ENCODE measurements around the gene TACSTD2. TPM values are rescaled to one million over a fixed set of nuclear protein-coding genes. Genes with fewer than 3 reads are reported as not detected.

The TACSTD2 gene
- polyA plus RNA-seq, 1 donor from 2014 or later: not detected

DNA sequence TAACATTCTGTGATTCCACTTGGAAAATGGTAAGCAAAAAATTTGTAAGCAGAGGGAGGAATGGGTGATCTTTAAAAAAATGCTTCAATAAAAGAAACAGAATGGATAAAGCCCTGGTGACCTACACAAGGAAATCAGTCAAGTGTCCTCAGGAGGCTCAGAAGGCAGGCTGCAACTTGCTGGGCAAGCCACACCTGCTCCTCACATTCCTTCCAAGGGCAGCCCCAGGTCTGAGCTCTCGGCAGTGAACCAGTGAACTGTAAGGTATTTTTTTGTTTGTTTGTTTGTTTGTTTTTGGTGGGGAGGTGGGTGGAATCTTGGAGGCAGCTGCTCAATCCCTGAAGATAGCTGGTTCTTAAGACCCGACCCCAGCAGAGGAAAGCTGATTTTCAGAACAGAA lies 4.4 kb downstream of the TACSTD2 start:
- H3K4me3 ChIP-seq (ENCODE audit: low read length): no peak overlapping the region
- no peak overlapping the region for H3K9ac ChIP-seq (ENCODE audit: low read length)
- H3K27ac ChIP-seq (ENCODE audit: low read length): no peak overlapping the region
- H3K27me3 ChIP-seq (ENCODE audit: insufficient read depth, low read depth, low read length): peaks cover 18% of the 10 kb centered on the region
- H4K20me1 ChIP-seq (ENCODE audit: insufficient read depth): no peaks in the 10 kb centered on the region
- no peaks in the 10 kb centered on the region for H3K9me3 ChIP-seq (ENCODE audit: low read length)
- H3K4me2 ChIP-seq (ENCODE audit: low read length): no peak overlapping the region
- TF ChIP-seq, protein P1, sequence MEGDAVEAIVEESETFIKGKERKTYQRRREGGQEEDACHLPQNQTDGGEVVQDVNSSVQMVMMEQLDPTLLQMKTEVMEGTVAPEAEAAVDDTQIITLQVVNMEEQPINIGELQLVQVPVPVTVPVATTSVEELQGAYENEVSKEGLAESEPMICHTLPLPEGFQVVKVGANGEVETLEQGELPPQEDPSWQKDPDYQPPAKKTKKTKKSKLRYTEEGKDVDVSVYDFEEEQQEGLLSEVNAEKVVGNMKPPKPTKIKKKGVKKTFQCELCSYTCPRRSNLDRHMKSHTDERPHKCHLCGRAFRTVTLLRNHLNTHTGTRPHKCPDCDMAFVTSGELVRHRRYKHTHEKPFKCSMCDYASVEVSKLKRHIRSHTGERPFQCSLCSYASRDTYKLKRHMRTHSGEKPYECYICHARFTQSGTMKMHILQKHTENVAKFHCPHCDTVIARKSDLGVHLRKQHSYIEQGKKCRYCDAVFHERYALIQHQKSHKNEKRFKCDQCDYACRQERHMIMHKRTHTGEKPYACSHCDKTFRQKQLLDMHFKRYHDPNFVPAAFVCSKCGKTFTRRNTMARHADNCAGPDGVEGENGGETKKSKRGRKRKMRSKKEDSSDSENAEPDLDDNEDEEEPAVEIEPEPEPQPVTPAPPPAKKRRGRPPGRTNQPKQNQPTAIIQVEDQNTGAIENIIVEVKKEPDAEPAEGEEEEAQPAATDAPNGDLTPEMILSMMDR (IDR thresholded peaks at IDR 0.05; ENCODE audit: poor library complexity, severe bottlenecking): no peak
- TF ChIP-seq EP300 (conservative IDR thresholded peaks at IDR 0.05; ENCODE audit: poor library complexity, severe bottlenecking): no peak
- TF ChIP-seq MXI1 (conservative IDR thresholded peaks at IDR 0.05; ENCODE audit: poor library complexity, severe bottlenecking): no peak
- no peak for TF ChIP-seq TAF1 (IDR thresholded peaks at IDR 0.05; ENCODE audit: low read depth)
- no peak for TF ChIP-seq POLR2AphosphoS5 (IDR thresholded peaks at IDR 0.05)
- H2AFZ ChIP-seq (ENCODE audit: low read depth, low read length): no peak overlapping the region
- H3K79me2 ChIP-seq (replicated peaks; ENCODE audit: insufficient read depth, low read length): no peaks in the 10 kb centered on the region
- no peaks in the 10 kb centered on the region for H3K36me3 ChIP-seq (ENCODE audit: insufficient read depth, low read length)
- no peaks in the 10 kb centered on the region for H3F3A ChIP-seq (ENCODE audit: insufficient read depth, low read length, poor library complexity, severe bottlenecking)
- no peaks in the 10 kb centered on the region for H3K9me2 ChIP-seq (ENCODE audit: insufficient read depth, low read length)

- H3K79me2 ChIP-seq (replicated peaks; ENCODE audit: insufficient read depth, low read length): no peaks in the 10 kb centered on the region
- H3K9ac ChIP-seq (ENCODE audit: low read length): no peak overlapping the region
- H3K27me3 ChIP-seq (ENCODE audit: insufficient read depth, low read depth, low read length): peaks cover 7% of the 10 kb centered on the region
- no peak overlapping the region for H3K27ac ChIP-seq (ENCODE audit: low read length)
- H3K4me2 ChIP-seq (ENCODE audit: low read length): no peak overlapping the region
- no peaks in the 10 kb centered on the region for H3K36me3 ChIP-seq (ENCODE audit: insufficient read depth, low read length)
- H3K9me2 ChIP-seq (ENCODE audit: insufficient read depth, low read length): no peaks in the 10 kb centered on the region
- H3F3A ChIP-seq (ENCODE audit: insufficient read depth, low read length, poor library complexity, severe bottlenecking): no peaks in the 10 kb centered on the region
- H3K9me3 ChIP-seq (ENCODE audit: low read length): no peaks in the 10 kb centered on the region
- no peak overlapping the region for H3K4me3 ChIP-seq (ENCODE audit: low read length)
- no peaks in the 10 kb centered on the region for H4K20me1 ChIP-seq (ENCODE audit: insufficient read depth)
- H2AFZ ChIP-seq (ENCODE audit: low read depth, low read length): no peak overlapping the region
- no peak for TF ChIP-seq EZH2 (IDR thresholded peaks at IDR 0.05; ENCODE audit: borderline replicate concordance, insufficient read depth, low read length, poor library complexity, severe bottlenecking)
- TF ChIP-seq, protein P1 (IDR thresholded peaks at IDR 0.05; ENCODE audit: poor library complexity, severe bottlenecking): no peak
- TF ChIP-seq TAF1 (IDR thresholded peaks at IDR 0.05; ENCODE audit: low read depth): no peak
- TF ChIP-seq RAD21 (conservative IDR thresholded peaks at IDR 0.05): no peak
- no peak for TF ChIP-seq EP300 (conservative IDR thresholded peaks at IDR 0.05; ENCODE audit: poor library complexity, severe bottlenecking)
- no peak for TF ChIP-seq POLR2AphosphoS5 (IDR thresholded peaks at IDR 0.05)
- no peak for TF ChIP-seq MXI1 (conservative IDR thresholded peaks at IDR 0.05; ENCODE audit: poor library complexity, severe bottlenecking)
- no peak for TF ChIP-seq SMC3 (conservative IDR thresholded peaks at IDR 0.05; ENCODE audit: poor library complexity)
Measured at GRCh38 chr1:58571616-58572015, 5.4 kb downstream of the TACSTD2 start.

GRCh38 chr1:58570817-58571216 lies 6.2 kb downstream of the TACSTD2 start:
- TF ChIP-seq EP300 (conservative IDR thresholded peaks at IDR 0.05; ENCODE audit: poor library complexity, severe bottlenecking): no peak
- TF ChIP-seq, protein P1 (IDR thresholded peaks at IDR 0.05; ENCODE audit: poor library complexity, severe bottlenecking): no peak
- no peak overlapping the region for H3K27ac ChIP-seq (ENCODE audit: low read length)

More at GRCh38 chr1:58570817-58571216, 6.2 kb downstream of the TACSTD2 start:
- no peak overlapping the region for H3K9ac ChIP-seq (ENCODE audit: low read length)
- H3K36me3 ChIP-seq (ENCODE audit: insufficient read depth, low read length): no peaks in the 10 kb centered on the region
- H2AFZ ChIP-seq (ENCODE audit: low read depth, low read length): no peak overlapping the region
- no peaks in the 10 kb centered on the region for H4K20me1 ChIP-seq (ENCODE audit: insufficient read depth)
- no peak overlapping the region for H3K4me3 ChIP-seq (ENCODE audit: low read length)
- no peaks in the 10 kb centered on the region for H3F3A ChIP-seq (ENCODE audit: insufficient read depth, low read length, poor library complexity, severe bottlenecking)
- H3K9me2 ChIP-seq (ENCODE audit: insufficient read depth, low read length): no peaks in the 10 kb centered on the region
- no peaks in the 10 kb centered on the region for H3K27me3 ChIP-seq (ENCODE audit: insufficient read depth, low read depth, low read length)
- H3K9me3 ChIP-seq (ENCODE audit: low read length): no peaks in the 10 kb centered on the region
- no peaks in the 10 kb centered on the region for H3K79me2 ChIP-seq (replicated peaks; ENCODE audit: insufficient read depth, low read length)
- H3K4me2 ChIP-seq (ENCODE audit: low read length): no peak overlapping the region
